ENCODE data around the gene EPPIN.

The EPPIN gene

GRCh38 chr20:45508068-45508886 lies 38.9 kb downstream of the EPPIN start:
- Mint-ChIP-seq H3K9me3 (ENCODE audit: low read depth) (no peaks in the 10 kb centered on the region), H3K4me1 (ENCODE audit: low read depth) (peaks cover 3% of the 10 kb centered on the region), H3K36me3 (no peaks in the 10 kb centered on the region), H3K27ac (no peak overlapping the region), H3K27me3 (peaks cover 20% of the 10 kb centered on the region), H3K4me3 (no peak overlapping the region)

- Mint-ChIP-seq H3K36me3 (no peaks in the 10 kb centered on the region), H3K27me3 (peaks cover 22% of the 10 kb centered on the region), H3K9me3 (ENCODE audit: low read depth) (no peaks in the 10 kb centered on the region), H3K27ac (no peak overlapping the region), H3K4me3 (no peak overlapping the region), H3K4me1 (ENCODE audit: low read depth) (peaks cover 3% of the 10 kb centered on the region)
Observed at GRCh38 chr20:45507011-45507820, 40.0 kb downstream of the EPPIN start.

GRCh38 chr20:45506398-45506797 lies 40.8 kb downstream of the EPPIN start:
- Mint-ChIP-seq H3K27me3 (peaks cover 25% of the 10 kb centered on the region), H3K9me3 (ENCODE audit: low read depth) (no peaks in the 10 kb centered on the region), H3K27ac (no peak overlapping the region), H3K4me1 (ENCODE audit: low read depth) (peaks cover 3% of the 10 kb centered on the region), H3K36me3 (no peaks in the 10 kb centered on the region), H3K4me3 (no peak overlapping the region)

- no peaks in the 10 kb centered on the region for H3K9me3 Mint-ChIP-seq (ENCODE audit: low read depth)
- no peaks in the 10 kb centered on the region for H3K36me3 Mint-ChIP-seq
- no peak overlapping the region for H3K27ac Mint-ChIP-seq
- no peak overlapping the region for H3K4me3 Mint-ChIP-seq
- H3K4me1 Mint-ChIP-seq (ENCODE audit: low read depth) = peaks cover 3% of the 10 kb centered on the region
- H3K27me3 Mint-ChIP-seq = peaks cover 25% of the 10 kb centered on the region
Observed at GRCh38 chr20:45503403-45503802, 43.8 kb downstream of the EPPIN start.

- H3K27ac Mint-ChIP-seq = no peak overlapping the region
- no peaks in the 10 kb centered on the region for H3K36me3 Mint-ChIP-seq
- H3K27me3 Mint-ChIP-seq = peaks cover 24% of the 10 kb centered on the region
- no peaks in the 10 kb centered on the region for H3K9me3 Mint-ChIP-seq (ENCODE audit: low read depth)
- H3K4me1 Mint-ChIP-seq (ENCODE audit: low read depth) = peaks cover 3% of the 10 kb centered on the region
- H3K4me3 Mint-ChIP-seq = no peak overlapping the region
Observed at GRCh38 chr20:45502561-45502960, 44.6 kb downstream of the EPPIN start.

GRCh38 chr20:45501600-45501999 lies 45.6 kb downstream of the EPPIN start:
- Mint-ChIP-seq H3K4me3 (no peak overlapping the region), H3K4me1 (ENCODE audit: low read depth) (no peaks in the 10 kb centered on the region), H3K36me3 (no peaks in the 10 kb centered on the region), H3K27me3 (peaks cover 20% of the 10 kb centered on the region), H3K9me3 (ENCODE audit: low read depth) (no peaks in the 10 kb centered on the region), H3K27ac (no peak overlapping the region)

- Mint-ChIP-seq H3K27me3 (peaks cover 15% of the 10 kb centered on the region), H3K4me1 (ENCODE audit: low read depth) (no peaks in the 10 kb centered on the region), H3K9me3 (ENCODE audit: low read depth) (no peaks in the 10 kb centered on the region), H3K4me3 (no peak overlapping the region), H3K36me3 (no peaks in the 10 kb centered on the region), H3K27ac (no peak overlapping the region)
Observed at GRCh38 chr20:45500022-45500421, 47.2 kb downstream of the EPPIN start.

GRCh38 chr20:45497971-45498494 lies 49.2 kb downstream of the EPPIN start:
- Mint-ChIP-seq H3K4me3 (no peak overlapping the region), H3K9me3 (ENCODE audit: low read depth) (no peaks in the 10 kb centered on the region), H3K36me3 (no peaks in the 10 kb centered on the region), H3K27ac (no peak overlapping the region), H3K4me1 (ENCODE audit: low read depth) (no peaks in the 10 kb centered on the region), H3K27me3 (peaks cover 15% of the 10 kb centered on the region)

- Mint-ChIP-seq H3K9me3 (ENCODE audit: low read depth) (no peaks in the 10 kb centered on the region), H3K27me3 (peaks cover 10% of the 10 kb centered on the region), H3K4me1 (ENCODE audit: low read depth) (no peaks in the 10 kb centered on the region), H3K4me3 (no peak overlapping the region), H3K36me3 (no peaks in the 10 kb centered on the region), H3K27ac (no peak overlapping the region)
Observed at GRCh38 chr20:45496166-45496565, 51.0 kb downstream of the EPPIN start.

- H3K9me3 Mint-ChIP-seq (ENCODE audit: low read depth) = no peaks in the 10 kb centered on the region
- H3K4me1 Mint-ChIP-seq (ENCODE audit: low read depth) = no peaks in the 10 kb centered on the region
- H3K27ac Mint-ChIP-seq = no peak overlapping the region
- H3K4me3 Mint-ChIP-seq = no peak overlapping the region
- H3K27me3 Mint-ChIP-seq = peaks cover 11% of the 10 kb centered on the region
- H3K36me3 Mint-ChIP-seq = no peaks in the 10 kb centered on the region
Observed at GRCh38 chr20:45495501-45495941, 51.7 kb downstream of the EPPIN start.

Data from activated naive CD8-positive, alpha-beta T cell (primary cell).